Hindlimb muscle (tissue), 1 donor: ENCODE data around the gene TGM4. TPM values are rescaled to one million over a fixed set of nuclear protein-coding genes. Genes with fewer than 3 reads are reported as not detected.

ENCODE experiments used
- DNase-seq: peaks from one replicate; pipeline ENCODE4 v3.0.0-alpha.2; 2013
- polyA plus RNA-seq: library from polyadenylated mRNA; unstranded; fragments of 120-200 nt; gene quantifications from one replicate; pipeline ENCODE4 v1.2.1, GENCODE V29; 2013; ENCODE audit not compliant: insufficient read length

The TGM4 gene
- polyA plus RNA-seq, 1 donor: not detected

DNA sequence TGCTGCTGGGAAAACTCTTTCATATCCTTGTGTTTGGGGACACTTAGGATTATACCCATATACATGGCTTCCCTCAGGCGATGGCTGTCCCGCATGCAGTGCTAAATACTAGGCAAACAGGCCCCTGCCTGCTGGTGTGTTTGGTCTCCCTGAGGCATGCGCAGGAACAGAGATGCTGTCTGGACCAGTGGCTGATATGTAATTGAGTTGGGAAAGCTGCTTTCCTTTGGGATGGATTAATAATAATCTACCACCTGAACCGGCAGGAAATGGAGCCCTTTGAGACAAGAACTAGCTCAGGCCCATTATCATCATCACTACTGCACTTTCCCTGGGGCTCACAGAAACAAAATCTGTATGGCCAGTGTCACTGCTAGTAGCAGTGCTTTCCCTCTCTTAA is 83.6 kb downstream of the TGM4 start:
- DNase-seq: no peak

DNA sequence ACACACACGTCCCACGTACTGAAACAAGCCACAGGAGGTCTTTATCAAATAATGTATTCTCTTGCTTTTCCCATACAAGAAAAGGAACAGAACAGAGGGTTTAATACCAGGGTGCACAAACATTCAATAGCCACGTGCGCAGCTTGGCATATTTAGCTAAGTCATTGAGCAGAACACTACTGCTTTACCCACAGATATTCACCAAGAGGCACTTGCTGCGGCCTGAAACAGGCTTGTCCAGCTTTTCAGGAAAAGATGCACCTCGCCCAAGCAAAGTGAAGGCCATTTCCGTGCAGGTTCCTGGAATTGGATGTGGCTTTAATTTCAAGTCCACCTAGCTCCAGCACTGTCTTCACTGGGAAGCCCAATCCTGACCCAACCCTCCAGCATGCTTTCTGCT is 84.0 kb downstream of the TGM4 start:
- DNase-seq: no peak

DNA sequence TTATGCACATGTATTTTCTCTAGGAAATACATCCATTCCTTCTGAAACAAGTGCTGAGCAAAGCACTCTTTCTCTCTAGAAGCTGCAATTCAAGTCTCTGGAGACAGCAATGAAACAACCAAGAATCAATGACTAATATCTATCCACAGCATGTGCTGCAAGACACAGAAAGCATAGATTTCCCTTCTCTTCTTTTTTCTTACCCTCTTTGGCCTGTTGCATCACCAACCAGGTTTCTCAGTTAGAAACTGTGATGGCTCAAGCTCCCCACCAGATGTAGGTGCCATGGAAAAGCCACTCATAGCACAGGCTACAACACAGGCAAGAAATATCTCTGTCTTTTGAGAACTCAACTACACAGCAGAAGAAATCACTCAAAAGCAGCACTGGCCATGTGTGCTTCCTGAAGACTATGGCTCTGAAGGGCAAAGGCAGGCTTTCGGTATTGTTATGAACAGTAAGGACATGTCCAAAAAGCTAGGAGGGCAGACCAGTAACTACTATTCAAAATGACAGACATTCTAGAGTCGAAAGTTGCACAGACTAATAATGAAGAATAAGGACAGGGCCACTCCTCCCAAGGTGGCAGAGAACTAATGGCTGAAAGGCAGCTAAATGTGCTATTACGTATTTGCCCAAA is 86.1 kb downstream of the TGM4 start:
- DNase-seq: no peak

DNA sequence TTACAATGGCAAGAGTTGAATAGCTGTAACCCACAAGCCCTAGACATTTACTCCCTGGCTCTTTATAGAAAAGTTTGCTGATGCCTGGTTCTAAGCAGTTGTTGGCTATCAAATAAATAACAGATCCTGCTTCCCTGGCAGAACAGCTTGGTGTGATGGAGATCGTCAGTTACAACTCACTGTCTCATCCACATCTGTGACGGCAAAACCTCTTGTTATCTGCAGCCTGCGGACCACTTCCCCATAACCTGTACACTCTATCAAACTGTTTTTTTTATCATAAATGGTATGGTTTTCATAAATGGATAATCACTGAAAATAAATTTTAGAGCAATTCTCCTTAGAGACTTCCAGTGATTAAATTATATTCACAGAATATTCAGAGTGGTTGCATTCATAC is 87.5 kb downstream of the TGM4 start:
- DNase-seq: no peak

DNA sequence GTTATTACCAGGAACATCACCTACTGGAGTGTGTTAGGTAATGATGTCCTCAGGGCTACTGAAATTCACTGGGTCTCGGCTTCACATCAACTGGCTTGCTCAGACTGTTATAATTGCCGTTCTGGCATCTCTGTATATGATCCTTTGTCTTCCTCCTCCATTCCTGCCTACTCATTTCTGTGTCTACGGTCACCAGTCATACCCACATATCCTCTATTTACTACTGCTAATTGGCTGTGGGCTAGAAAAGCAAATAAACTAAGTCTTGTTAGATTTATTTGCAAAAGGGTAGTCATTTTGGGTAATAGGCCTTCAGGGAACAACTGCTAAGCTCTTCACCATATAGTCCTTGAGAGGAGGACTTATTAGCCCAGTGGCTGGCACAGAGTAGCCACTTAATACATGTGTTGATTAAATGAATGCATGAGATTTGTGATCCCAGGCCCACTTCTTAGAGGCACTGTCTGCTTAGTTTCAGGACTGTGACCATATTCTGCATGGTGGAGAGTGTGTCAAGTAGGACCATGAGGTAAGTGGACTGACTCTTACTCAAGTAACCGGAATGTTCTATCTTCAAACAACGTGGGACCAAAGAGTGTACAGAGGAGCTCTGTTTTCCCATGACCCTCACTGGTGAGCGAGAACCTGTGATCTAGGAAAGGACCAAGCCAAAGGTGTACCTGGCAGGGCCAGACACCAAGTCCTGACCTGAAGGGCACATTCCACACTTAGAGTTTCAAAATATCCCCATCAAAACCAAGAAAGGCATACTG is 88.4 kb downstream of the TGM4 start:
- DNase-seq: no peak

DNA sequence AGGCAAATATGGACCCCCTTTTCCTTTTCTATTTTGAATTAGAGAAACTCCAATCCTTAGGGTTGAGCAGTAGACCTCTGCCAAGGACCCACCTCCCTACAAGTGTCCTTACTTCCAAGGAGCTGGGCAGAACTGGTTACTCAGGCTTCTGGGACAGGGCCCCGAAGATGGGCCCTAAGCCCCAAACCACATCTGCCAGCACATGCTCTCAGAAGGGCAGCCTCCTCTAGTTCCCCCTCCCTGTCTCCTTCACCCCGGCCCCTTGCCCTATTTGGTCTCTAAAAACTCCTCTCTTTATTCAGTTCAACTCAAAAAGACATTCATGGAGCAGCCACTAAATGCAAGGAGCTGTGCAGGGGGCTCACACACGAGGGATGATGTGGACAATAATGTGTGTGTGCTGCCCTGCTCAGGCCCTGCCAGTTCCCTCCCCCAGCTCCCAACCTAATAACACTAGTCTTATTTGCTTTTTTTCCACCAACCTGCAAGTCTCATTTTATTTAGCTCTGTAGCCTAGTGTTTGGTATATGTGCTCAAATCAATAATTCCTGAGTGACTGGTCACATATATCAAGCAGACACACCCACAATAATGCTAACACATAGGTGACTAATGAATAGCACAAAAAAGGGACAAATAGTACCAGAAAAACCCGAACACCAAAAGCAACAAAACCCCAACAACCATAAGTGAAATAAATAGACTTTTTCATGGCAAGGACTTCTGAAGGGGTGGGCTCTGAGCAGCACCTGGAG is 89.3 kb downstream of the TGM4 start:
- DNase-seq: no peak

Other genes with a start within 250 kb of the TGM4 start
- 15.0 TPM for gene ZNF197, start 249.6 kb upstream of the TGM4 start, polyA plus RNA-seq
- gene ZNF35, start 225.9 kb upstream of the TGM4 start, polyA plus RNA-seq: 6.2 TPM
- 5.8 TPM for gene ZNF502, start 161.9 kb upstream of the TGM4 start, polyA plus RNA-seq
- 5.2 TPM for gene ZNF501, start 145.0 kb upstream of the TGM4 start, polyA plus RNA-seq
- gene KIAA1143, start 113.0 kb upstream of the TGM4 start, polyA plus RNA-seq: 32.0 TPM
- gene KIF15, start 112.8 kb upstream of the TGM4 start, polyA plus RNA-seq: 9.2 TPM
- gene TMEM42, start 12.7 kb upstream of the TGM4 start, polyA plus RNA-seq: 13.7 TPM
- 41.0 TPM for gene ZDHHC3, start 101.6 kb downstream of the TGM4 start, polyA plus RNA-seq
- 42.1 TPM for gene EXOSC7, start 101.6 kb downstream of the TGM4 start, polyA plus RNA-seq
- 126 TPM for gene CLEC3B, start 151.7 kb downstream of the TGM4 start, polyA plus RNA-seq